DMS153 (cell line): ENCODE measurements around the gene ADAMTS4.

Experiments
- DNase-seq: peaks from one replicate; lab custom pipeline; 2025; lab: John Stamatoyannopoulos, UW

Gene ADAMTS4

DNA sequence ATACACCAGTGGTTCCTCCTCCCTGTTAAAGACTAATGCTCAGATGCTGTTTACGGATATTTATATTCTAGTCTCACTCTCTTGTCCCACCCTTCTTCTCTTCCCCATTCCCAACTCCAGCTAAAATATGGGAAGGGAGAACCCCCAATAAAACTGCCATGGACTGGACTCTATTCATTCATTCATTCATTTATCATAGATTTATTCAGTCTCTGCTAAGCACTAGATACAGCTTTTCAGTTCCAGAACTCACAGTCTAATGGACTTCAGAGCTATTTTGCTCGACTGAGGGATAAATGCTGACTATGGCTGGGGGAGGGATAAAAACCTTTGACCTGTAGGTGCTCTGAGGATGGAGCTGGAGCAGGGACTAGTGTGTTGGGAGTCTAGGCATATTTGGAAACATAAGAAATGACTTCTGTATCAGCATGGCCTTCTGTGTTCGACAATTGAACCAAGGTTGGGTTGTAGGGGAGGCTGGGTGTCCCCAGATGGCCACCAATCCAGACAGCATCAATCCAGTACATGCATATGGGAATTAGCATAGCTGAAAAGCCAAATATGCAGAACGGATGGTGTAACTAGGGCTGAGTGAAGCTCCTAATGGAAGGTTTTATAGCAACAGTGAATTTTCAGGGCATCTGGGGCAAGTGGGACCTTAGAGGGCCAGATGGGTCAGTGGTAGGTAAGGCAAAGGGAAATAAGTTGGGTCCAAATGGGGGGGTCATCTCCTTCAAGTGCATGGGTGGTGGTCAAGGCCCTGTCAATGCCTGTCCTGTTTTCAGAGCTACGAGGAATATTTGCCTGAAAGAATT is 20.4 kb upstream of the ADAMTS4 start:
- DNase-seq = no peak

DNA sequence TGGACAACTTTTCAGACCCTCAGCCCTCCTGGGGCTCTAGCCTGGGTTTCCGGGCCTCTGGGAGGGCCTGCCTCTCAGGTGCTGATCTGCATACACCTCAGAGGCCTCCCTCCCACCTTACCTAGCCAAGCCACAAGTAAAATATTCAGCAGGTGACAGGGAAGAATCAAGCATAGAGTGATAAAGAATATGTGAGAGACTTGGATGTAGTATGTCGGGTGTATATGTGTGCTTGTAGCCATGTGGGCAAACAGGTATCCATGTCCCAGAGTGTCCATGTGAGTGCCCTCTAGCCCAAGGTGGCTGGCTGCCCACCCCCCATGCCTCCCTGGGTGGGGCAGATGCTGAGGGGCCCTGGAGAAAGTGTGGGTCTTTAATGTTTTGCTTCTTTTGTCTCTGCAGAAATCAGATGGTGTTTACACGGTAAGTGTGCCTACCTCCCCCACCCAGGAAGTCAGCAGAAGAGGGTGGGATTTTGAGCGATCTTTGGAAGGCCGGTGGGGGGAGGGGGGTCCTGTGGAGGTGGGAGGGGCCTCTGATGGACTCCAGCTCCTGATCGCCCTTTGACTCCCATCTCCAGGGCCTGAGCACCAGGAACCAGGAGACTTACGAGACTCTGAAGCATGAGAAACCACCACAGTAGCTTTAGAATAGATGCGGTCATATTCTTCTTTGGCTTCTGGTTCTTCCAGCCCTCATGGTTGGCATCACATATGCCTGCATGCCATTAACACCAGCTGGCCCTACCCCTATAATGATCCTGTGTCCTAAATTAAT is 19.6 kb upstream of the ADAMTS4 start:
- DNase-seq = no peak

DNA sequence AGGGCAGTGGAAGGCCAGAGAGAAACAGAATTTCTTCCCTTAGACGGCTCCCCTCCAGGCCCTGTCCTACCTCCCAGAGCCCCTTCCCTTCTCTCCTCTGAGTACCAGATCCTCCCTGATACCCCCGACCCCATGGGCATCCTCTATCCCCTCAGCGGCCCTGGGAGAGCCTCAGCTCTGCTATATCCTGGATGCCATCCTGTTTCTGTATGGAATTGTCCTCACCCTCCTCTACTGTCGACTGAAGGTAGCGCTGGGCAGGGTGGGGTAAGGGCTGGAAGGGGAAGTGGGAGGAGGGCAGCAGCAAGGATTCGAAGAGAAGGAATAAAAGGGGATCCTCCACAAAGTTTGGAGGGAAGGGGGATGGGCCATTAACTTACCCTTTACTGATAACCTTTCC is 19.0 kb upstream of the ADAMTS4 start:
- DNase-seq = no peak

DNA sequence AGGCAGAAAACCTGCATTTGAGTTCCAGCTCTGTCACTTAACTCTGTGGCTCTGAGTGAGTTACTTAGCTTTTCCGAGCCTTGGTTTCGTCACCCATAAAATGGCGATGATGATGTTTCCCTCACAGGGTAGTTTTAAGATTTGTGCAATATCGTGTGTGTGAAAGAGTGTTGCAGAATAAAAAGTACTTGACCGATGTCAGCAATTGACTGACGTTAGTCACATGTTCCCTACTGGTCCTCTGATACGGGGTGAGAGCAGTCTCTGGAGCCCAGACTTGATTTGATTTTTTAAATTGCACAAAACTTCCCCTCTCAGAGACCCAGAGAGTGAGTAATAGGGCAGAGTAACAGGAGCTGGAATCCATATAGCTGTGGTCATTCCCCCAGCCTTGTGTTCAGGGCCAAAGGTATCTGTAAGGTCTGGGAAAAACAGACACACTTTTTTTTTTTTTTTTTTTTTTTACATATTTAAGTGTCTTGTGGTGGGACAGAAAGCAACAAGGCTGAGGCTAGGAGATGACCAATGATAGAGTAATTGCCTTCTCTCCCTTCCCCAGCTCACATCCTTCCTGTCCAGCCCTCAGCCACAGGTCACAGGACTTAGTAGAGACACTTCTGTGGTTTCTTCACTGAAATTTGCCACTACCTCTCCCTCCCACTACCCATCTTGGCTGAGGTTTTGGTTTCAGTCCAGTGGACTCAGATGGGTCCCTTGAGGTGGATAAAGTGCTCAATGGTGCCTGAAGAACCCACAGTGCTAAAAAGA is 18.3 kb upstream of the ADAMTS4 start:
- no peak for DNase-seq

DNA sequence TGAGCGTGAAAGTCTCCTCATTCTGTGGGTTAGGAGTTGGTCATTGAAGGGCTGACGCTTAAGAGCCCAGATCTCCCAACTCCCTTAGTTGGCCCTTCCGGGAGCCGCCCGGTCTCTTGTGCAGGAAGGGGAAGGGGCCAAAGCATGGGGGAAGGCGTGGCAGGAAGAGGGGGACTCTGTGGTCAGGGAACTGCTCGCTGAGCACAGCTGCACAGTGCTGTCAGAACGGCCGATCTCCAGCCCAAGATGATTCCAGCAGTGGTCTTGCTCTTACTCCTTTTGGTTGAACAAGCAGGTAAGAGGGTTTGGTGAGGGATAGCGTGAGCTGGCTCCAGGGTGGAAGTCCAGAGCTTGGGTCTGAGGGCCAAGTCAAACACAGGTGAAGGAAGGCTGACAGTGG is 16.2 kb upstream of the ADAMTS4 start, which contains the start of gene FCER1G:
Gene FCER1G, plus strand, starts transcription at position 220 of the 400 bp plus-strand sequence. Its CDS starts 27 bp downstream, at position 247.
- DNase-seq = no peak

DNA sequence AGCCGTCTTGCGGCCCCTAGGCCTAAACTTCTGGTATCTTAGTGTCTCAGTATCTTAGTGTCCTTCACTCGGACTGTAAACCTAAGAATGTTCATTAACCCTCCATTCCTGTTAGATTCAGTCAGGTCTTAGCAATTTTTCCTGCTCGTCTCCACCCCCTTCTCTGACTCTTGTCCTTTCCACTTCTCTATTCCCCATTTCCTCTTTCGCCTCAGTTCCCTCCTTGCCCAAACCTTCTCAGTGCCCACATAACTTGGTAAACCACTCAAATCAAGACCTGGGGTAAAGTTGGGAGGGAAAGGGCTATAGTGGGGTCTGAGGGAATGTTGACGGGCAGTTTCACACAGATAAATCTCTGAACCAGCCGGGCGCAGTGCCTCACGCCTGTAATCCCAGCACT is 15.5 kb upstream of the ADAMTS4 start:
- no peak for DNase-seq

DNA sequence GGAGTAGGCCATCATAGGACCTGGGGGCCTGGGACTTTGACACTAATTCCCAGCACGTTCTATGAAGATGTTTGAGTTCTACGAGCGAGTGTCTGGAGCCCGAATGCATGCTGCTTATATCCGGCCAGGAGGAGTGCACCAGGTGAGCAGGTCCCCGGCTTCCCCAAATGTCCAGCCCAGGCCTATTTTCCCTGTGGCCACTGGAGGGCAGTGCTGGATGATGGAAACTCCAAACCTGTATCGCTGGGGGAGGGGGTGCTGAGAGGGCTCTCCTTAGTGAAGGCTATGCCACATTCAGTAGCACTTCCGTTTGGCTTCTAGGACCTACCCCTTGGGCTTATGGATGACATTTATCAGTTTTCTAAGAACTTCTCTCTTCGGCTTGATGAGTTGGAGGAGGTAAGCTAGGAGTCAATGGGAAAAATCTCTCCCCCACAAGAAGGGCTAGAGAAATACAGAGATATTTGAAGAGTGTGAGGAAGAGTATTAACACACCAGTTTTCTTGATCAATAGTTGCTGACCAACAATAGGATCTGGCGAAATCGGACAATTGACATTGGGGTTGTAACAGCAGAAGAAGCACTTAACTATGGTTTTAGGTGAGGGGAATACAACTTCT is 11.0 kb upstream of the ADAMTS4 start:
- peak; percentile 59 for DNase-seq

DNA sequence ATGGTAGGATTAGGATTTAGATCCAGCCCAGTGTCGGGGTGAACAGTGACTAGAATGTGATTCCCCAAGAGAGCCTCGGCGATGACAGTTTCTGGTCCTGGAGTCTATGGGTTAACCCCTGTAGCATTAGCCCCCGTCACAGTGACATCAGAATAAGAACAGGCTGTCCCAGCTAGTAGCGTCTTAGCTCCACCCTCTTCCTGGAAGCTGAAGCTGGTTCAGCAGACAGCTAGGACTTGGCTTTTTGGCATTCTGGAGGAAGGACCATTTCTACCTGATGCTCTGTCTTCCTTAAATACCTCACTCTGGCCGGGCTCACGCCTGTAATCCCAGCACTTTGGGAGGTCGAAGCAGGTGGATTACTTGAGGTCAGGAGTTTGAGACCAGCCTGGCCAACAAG is 8.3 kb upstream of the ADAMTS4 start:
- no peak for DNase-seq

DNA sequence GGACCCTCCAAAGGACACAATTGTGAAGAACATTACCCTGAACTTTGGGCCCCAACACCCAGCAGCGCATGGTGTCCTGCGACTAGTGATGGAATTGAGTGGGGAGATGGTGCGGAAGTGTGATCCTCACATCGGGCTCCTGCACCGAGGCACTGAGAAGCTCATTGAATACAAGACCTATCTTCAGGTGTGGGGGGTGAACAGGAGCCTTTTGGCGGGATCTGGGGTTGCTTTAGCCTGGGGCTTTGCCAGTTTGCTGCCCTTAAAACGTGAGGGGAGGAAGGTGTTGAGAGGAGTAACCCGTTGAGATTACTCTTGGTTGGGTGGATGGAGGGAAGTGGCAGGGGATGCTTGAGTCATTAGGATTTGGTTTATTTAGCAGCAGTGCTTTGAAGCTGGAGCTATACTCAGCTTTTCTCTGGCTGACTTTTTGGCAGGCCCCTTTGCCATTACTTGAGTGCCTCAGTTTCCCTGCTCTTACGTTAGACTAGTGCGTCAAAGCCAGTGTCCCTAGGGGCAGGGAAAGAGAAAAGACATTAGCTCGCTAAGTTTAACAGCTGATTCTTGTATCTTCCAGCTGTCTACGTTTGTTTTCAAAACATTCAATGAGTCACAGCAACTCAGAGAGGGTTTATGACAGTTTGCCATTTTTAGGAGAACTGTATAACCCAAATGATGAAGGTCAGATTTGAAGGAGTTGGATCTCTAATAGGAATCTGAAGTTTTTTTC is 7.7 kb upstream of the ADAMTS4 start:
- DNase-seq = no peak

DNA sequence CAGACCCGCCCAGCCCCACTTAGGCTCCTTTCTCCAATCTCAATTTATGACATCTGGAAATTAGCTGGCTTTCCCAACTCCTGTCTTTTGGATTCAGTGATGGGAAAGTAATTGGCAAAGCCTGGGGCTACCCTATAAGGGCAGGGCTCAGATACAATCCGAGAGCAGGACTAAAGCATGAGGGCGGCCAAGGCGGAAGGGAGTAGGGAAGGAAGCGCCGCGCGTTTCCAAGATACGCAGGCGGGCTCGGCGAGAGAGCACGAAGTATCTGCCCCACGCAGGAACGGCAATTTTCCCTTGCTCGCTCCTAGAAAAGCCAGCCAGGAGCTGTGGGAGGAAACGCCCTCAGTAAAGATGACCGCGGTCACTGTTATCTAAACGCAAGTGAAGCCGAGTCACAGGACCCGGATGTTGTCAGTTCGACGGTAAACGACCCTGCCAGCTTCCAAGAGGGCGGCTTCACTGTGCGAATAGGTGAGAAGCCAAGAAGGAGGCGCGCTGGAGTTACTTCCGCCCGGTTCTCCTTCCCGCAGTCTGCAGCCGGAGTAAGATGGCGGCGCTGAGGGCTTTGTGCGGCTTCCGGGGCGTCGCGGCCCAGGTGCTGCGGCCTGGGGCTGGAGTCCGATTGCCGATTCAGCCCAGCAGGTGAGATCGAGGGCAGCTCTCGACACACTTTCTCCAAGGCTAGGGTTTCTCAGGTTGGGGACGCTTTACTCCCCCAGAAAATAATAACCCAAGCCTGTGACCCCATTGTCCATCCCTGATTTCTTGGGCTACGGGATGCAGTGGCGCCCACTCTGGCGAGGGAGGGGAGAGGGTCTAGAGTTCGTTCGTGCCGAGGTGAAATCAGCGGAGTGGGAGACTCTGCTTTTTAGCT is 3.2 kb upstream of the ADAMTS4 start, which contains the start of gene NDUFS2:
Gene NDUFS2, plus strand, starts transcription at position 532 of the 877 bp plus-strand sequence. Its CDS starts 19 bp downstream, at position 551.
- peak; percentile 100 for DNase-seq

DNA sequence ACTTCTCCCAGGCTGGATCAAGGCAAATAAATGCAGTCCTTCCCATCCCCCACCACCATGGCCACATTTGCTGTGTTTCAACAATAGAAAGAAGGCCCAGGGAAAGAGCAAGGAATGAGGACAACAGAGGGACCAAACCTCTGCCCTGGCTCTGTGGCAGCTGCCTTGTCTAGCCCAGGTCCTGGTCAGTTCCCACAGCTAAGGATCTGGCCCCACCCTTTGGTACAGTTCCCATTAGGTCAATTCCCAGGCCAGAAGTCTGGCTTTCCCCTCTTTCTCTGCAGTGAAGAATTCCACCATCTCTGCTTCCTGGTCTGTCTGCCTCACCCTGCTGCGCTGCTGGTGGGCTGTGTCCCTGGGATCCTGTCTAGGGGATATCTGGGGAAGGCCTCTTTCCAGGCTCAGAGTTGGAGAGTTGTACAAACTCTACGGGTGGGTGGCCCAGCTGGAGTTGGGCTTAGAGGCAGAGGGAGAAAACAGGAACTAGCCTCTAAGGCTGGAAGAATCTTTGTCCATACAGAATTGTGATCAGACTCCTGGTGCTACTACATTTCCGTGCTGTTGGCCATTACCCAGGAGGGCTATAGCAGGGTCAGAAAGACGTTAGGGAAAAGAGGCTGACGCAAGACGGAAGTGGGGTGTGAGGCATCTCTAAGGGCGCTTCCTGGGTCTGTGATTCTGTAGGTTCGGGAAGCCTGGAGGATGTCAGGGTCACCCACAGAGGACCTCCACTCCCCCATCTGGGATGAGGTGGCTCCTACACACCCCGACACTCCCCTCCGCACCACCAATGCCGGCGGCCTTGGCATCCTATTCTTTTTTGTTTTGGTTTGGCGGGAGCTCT is 2.4 kb upstream of the ADAMTS4 start:
- no peak for DNase-seq

DNA sequence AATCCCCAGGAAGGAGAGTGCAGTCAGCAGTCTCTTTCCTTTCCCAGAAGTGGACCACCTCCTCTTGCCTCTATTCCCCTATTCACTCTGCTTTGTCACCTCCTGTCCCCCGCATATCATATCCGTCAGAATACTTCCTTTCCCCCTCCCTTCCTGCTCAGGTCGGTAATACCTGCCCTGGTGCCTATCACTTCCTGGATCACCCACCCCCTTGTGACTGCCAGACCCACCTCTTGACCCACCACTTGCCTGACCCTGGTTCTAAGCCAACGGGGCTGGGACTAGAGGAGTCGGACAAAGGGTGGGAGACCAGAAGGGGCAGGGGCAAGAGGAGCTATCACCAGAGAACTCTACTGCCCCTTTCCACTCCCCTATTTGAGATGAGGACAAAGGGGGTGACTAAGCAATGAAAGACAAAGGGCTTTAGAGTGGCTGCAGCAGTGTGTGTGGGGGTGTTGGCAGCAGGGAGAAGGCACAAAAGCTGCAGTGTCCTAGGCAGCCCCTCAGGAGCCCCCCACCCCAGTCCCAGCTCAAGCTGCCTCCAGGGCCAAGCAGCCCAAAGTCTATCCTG is 1.7 kb upstream of the ADAMTS4 start:
- no peak for DNase-seq

DNA sequence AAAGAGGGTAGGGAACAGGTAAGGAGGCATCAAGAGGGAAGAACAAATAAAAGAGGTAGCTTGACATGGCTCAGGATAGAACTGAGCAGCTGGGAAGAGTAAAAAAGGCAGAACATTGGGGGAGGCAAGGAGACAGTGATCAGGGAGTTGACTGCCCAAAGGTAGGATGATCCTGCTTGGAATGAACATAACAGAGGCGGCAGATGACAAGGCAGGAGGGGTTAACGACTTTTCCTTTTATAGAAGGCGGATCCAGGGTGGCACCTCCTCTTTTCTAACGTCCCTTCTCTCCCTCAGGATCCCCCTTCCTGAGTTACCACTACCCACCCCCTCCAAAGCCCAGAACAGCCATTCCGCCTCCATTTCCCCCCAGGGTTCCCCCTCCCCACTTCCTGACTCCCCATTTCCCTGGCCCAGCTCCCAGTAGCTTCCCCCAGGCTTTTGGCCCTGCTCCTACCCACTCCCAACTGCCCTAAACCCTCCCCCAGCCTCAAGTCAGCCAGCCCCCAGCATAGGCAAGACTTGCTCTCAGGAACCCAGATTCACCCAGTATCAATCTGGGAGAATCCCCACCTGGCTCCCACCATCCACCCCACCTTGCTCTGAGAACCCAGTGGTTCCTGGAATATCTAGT is 769 bp upstream of the ADAMTS4 start:
- no peak for DNase-seq

DNA sequence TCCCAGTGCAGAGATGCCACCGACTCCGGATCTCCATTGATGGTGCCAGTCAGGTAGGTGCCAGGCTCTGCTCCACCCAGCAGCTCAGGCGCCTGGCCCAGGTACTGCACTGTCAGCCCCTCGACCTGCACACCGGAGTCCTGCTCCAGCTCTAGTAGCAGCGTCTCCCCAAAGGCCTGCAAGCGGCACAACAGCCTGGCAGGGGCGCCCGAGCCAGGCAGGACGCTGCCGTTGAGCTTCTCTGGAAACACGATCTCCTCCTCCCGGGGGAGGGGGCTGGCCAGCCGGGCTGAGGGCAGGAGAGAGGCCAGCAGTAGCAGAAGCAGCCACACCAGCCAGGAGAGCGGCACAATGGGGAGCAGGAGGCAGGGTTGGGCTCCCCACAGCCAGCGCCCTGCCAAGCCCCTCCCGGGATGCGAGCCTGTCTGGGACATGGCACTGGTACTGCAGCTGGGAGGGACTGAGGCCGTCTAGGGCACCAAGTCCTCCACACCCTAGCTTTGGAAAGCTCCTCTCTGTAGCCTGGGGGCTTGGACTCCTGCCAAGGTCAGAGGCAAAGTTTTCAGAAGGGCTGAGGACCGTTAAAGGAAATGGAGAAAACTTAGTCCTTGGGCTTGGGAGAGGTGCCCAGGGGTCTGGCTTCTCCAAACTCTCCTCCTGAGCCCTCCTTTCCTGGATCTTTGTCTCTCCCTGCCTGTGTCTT is 509 bp downstream of the ADAMTS4 start:
- DNase-seq = peak; percentile 38

DNA sequence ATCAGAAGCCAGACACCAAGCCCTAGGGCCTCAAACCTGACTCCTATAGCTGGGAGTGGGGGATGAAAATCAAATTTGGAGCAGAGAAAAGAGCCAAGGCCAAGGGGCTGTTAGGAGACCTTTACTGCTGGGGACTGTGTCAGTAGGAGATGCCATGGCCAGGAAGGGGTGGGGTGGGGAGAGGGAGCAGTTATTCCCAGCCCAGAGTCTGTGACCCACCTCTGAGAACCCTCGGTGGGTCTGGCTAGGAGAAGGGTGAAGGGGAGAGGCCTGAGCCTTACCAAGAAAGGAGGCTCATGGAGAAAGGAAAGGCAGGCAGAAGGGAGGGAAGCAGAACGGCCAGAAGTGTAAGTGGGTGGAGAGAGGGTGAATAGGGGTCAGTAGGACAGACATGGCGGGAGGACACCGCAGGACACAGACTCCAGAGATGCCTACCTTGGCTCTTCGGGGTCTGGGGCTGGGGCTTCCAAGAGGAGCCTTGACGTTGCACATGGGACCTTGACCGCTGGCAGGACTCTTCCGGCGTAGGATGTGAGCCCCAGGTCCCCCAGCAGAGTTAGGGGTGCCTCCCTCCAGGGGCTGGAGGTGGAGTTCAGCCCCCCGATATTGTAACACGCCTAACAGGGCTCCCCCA is 1.2 kb downstream of the ADAMTS4 start:
- no peak for DNase-seq

DNA sequence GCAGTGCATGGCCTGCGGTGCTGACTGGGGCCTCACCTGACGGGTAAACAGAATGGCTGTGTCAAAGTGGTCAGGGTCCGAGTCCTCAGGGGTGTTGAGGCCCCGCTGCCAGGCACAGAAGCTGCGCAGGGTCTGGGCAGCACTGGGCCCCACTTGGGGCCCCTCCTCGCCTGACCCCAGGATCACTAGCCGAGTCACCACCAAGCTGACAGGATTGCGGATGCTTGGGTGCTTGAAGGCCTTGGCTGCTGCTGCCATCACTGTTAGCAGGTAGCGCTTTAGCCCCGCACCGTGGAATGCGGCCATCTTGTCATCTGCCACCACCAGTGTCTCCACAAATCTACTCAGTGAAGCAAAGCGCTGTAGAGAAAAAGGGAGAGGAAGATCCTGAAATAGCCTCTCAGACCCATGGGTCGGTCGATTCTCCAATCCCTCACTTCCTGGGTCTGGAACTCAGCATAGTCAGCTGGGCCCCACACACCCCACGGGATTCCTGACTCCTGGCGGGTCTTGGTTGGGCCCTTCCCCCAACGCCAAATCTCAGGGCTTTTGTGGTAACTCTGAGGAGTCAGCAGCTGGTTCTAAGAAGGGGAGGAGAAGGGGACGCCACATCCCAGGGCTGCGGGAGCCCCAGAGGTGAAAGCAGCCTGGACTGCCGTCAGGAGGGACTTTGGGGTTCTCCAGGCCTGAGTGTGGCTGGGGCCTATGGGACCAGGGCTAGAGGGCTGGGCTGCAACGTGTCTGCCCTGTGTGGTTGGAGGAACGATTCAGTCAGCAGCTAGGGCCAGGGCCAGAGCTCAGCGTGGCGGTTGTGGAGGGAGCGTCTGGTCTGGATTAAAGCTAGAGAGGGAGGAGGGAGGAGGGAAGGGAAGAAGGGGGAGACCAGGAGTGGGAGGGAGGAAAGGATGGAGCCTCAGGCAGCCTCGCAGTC is 2.1 kb downstream of the ADAMTS4 start:
- no peak for DNase-seq
